Hypothalamus (tissue), 51 donors: ENCODE results near the gene IARS2.
"Not testable (repeated sequence)": the region's sequence is repeated elsewhere in the genome, so short reads cannot be mapped to it uniquely, and the experiment has no call there.

ENCODE experiments used
- DNase-seq, 51 donors: peaks; one replicate each; lab custom pipeline; 2025; lab: John Stamatoyannopoulos, UW

Gene IARS2

GRCh38 chr1:220160027-220160426, 66.1 kb downstream of the IARS2 start:
- DNase-seq: no peak

- DNase-seq: no peak
Observed at GRCh38 chr1:220164116-220164515, 70.2 kb downstream of the IARS2 start.

GRCh38 chr1:220164517-220164916, 70.6 kb downstream of the IARS2 start:
- DNase-seq: no peak

GRCh38 chr1:220166853-220167252, 72.9 kb downstream of the IARS2 start:
- DNase-seq: no peak

- not testable (repeated sequence) for DNase-seq
Observed at GRCh38 chr1:220169887-220170286, 76.0 kb downstream of the IARS2 start.

- DNase-seq: no peak
Observed at GRCh38 chr1:220170836-220171526, 77.0 kb downstream of the IARS2 start.

GRCh38 chr1:220176540-220176939, 82.6 kb downstream of the IARS2 start:
- no peak for DNase-seq

GRCh38 chr1:220182111-220182510, 88.2 kb downstream of the IARS2 start:
- DNase-seq: no peak

GRCh38 chr1:220182656-220183055, 88.7 kb downstream of the IARS2 start:
- DNase-seq: no peak

GRCh38 chr1:220184506-220184905, 90.6 kb downstream of the IARS2 start:
- no peak for DNase-seq

GRCh38 chr1:220186752-220187151, 92.8 kb downstream of the IARS2 start:
- DNase-seq: no peak

- DNase-seq: no peak
Observed at GRCh38 chr1:220188538-220188937, 94.6 kb downstream of the IARS2 start.

GRCh38 chr1:220189750-220190347, 95.9 kb downstream of the IARS2 start:
- DNase-seq: no peak

- no peak for DNase-seq
Observed at GRCh38 chr1:220195701-220196100, 101.8 kb downstream of the IARS2 start.
